HL-60 (cell line): ENCODE results near the gene NIT1.

Experiments used
- DNase-seq, 2 experiments: peaks; one replicate each; pipeline ENCODE4 v3.0.0-alpha.2; 2010 to 2020; ENCODE audit warnings: low read depth in 1 of 2, low spot score in 1 of 2
- H3K27ac ChIP-seq: fragments of 250-450 bp; sonication (Bioruptor Pico); replicated peaks from 2 replicates; pipeline ENCODE4 v1.5.1; 2020; ENCODE audit warnings: mild to moderate bottlenecking, moderate library complexity
- H3K27me3 ChIP-seq: fragments of 250-450 bp; sonication (Bioruptor Pico); 2 replicates; pipeline ENCODE4 v1.5.1; 2021; ENCODE audit warnings: mild to moderate bottlenecking, moderate library complexity; ENCODE audit not compliant: insufficient read depth, poor library complexity, severe bottlenecking
- H3K4me3 ChIP-seq: replicated peaks from 2 replicates; pipeline ENCODE4 v1.5.1; 2011; ENCODE audit warnings: mild to moderate bottlenecking, control low read depth, low read length; ENCODE audit not compliant: insufficient read depth
- CTCF ChIP-seq: IDR thresholded peaks from one replicate; pipeline ENCODE4 v1.5.1; 2011; ENCODE audit warnings: low read length, control low read depth, inconsistent platforms; ENCODE audit not compliant: insufficient read depth
- GABPA ChIP-seq: IDR thresholded peaks from 2 replicates; pipeline ENCODE4 v1.6.1; 2012; ENCODE audit warnings: low read depth
- POLR2AphosphoS5 ChIP-seq: IDR thresholded peaks from 2 replicates; pipeline ENCODE4 v1.6.1; 2012; ENCODE audit warnings: low read depth
- REST ChIP-seq: IDR thresholded peaks from 2 replicates; pipeline ENCODE4 v1.6.1; 2012; ENCODE audit warnings: low read depth; ENCODE audit not compliant: insufficient replicate concordance
- SPI1 ChIP-seq: IDR thresholded peaks from 2 replicates; pipeline ENCODE4 v1.6.1; 2012; ENCODE audit warnings: low read depth, mild to moderate bottlenecking, borderline replicate concordance

The NIT1 gene

GRCh38 chr1:161140755-161141400 is 23.0 kb downstream of the NIT1 start:
- Histone ChIP-seq H3K27me3 (no peaks in the 10 kb centered on the region), H3K4me3 (no peak overlapping the region), H3K27ac (no peak overlapping the region)
- no peak for DNase-seq
- TF ChIP-seq POLR2AphosphoS5 (no peak), SPI1 (no peak), REST (no peak), CTCF (no peak), GABPA (no peak)

GRCh38 chr1:161145832-161146231 is 27.9 kb downstream of the NIT1 start:
- no peak for DNase-seq
- H3K27ac ChIP-seq = no peak overlapping the region
- H3K4me3 ChIP-seq = no peak overlapping the region
- no peaks in the 10 kb centered on the region for H3K27me3 ChIP-seq
- no peak for TF ChIP-seq GABPA
- TF ChIP-seq SPI1 = no peak
- TF ChIP-seq REST = no peak

- peak overlapping the region; percentile 87 for H3K4me3 ChIP-seq
- no peak for DNase-seq
- H3K27me3 ChIP-seq = no peaks in the 10 kb centered on the region
- TF ChIP-seq REST (no peak), GABPA (no peak), SPI1 (no peak), CTCF (no peak), POLR2AphosphoS5 (no peak)
- peak overlapping the region; percentile 99 for H3K27ac ChIP-seq
Measured at GRCh38 chr1:161153176-161153575, 35.3 kb downstream of the NIT1 start.
